PFSK-1 (cell line): Measurements from ENCODE around the gene RAB13.
A peak's percentile ranks its signal among the peaks of the same experiment; 100 is the strongest.

Experiments used
- POLR2AphosphoS5 ChIP-seq: IDR thresholded peaks from 2 replicates; pipeline ENCODE4 v1.6.1; 2012; ENCODE audit warnings: low read depth, mild to moderate bottlenecking, control low read depth, low read length, moderate library complexity
- TAF1 ChIP-seq: IDR thresholded peaks from 2 replicates; pipeline ENCODE4 v1.6.1; 2012; ENCODE audit warnings: low read length, control low read depth, borderline replicate concordance; ENCODE audit not compliant: insufficient read depth
- TF ChIP-seq, protein P1 (sequence below), 2 experiments: IDR thresholded peaks; 2 replicates each; pipeline versions ENCODE4 v1.6.1 to v1.8.0; 2011 to 2012; ENCODE audit warnings: low read depth in 2 of 2, low read length in 2 of 2, control low read depth in 1 of 2, inconsistent platforms in 1 of 2, mild to moderate bottlenecking in 1 of 2, moderate library complexity in 1 of 2; ENCODE audit not compliant: insufficient read depth in 1 of 2

DNA sequence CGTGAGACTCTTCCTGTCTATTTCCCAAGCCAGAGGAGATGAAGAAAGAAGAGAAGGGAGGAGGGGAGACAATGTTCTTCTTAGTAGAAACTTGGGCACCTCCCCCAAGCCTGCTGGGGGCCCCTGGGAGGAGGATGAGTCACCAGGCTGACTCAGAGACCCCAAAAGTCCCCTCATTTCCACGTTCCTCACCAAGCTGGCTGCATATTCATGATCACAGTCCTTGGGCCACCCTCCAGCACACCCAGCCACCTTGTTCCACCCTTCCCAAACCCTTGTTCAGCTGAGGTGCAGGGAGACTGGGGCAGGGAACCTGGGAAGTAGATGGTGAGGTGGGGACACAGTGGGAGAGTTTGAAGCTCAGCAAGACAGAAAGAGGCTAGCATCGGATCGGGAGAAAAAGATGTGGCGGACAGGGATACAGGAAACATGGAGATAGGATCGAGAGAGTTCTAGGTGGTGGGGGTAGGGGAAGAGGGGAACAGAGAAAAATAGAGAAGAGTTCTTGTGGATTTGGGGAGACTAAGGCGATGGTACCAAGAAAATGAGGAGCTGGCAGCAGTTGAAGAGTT is 712 bp downstream of the RAB13 start:
- TF ChIP-seq TAF1 (peak; percentile 39; the same call in 1 of the 2 replicates), POLR2AphosphoS5 (no peak)
- TF ChIP-seq, protein P1, sequence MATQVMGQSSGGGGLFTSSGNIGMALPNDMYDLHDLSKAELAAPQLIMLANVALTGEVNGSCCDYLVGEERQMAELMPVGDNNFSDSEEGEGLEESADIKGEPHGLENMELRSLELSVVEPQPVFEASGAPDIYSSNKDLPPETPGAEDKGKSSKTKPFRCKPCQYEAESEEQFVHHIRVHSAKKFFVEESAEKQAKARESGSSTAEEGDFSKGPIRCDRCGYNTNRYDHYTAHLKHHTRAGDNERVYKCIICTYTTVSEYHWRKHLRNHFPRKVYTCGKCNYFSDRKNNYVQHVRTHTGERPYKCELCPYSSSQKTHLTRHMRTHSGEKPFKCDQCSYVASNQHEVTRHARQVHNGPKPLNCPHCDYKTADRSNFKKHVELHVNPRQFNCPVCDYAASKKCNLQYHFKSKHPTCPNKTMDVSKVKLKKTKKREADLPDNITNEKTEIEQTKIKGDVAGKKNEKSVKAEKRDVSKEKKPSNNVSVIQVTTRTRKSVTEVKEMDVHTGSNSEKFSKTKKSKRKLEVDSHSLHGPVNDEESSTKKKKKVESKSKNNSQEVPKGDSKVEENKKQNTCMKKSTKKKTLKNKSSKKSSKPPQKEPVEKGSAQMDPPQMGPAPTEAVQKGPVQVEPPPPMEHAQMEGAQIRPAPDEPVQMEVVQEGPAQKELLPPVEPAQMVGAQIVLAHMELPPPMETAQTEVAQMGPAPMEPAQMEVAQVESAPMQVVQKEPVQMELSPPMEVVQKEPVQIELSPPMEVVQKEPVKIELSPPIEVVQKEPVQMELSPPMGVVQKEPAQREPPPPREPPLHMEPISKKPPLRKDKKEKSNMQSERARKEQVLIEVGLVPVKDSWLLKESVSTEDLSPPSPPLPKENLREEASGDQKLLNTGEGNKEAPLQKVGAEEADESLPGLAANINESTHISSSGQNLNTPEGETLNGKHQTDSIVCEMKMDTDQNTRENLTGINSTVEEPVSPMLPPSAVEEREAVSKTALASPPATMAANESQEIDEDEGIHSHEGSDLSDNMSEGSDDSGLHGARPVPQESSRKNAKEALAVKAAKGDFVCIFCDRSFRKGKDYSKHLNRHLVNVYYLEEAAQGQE (IDR thresholded peaks at IDR 0.05; ENCODE audit: insufficient read depth in 1 of 2, low read depth in 2 of 2, low read length in 2 of 2) = no peak
